Gastrocnemius medialis (tissue), 4 donors: ENCODE data around the gene DGKG.

Source experiments
- CTCF ChIP-seq, 5 experiments: fragments of 450-650 bp in 3 of 5; fragments of 200-600 bp in 2 of 5; sonication (generic) in 2 of 5; IDR thresholded peaks in 4 of 5; conservative IDR thresholded peaks in 1 of 5; 1 replicate in 4 of 5; 2 replicates in 1 of 5; pipeline ENCODE4 v1.5.1; 2016 to 2019; ENCODE audit warnings: antibody characterized with exemption in 5 of 5, mild to moderate bottlenecking in 3 of 5, moderate library complexity in 3 of 5
- POLR2A ChIP-seq, 2 donors: fragments of 450-650 bp; IDR thresholded peaks; one replicate each; pipeline ENCODE4 v1.6.1; 2017; ENCODE audit warnings: antibody characterized with exemption in 2 of 2, mild to moderate bottlenecking in 2 of 2, moderate library complexity in 2 of 2

DNA sequence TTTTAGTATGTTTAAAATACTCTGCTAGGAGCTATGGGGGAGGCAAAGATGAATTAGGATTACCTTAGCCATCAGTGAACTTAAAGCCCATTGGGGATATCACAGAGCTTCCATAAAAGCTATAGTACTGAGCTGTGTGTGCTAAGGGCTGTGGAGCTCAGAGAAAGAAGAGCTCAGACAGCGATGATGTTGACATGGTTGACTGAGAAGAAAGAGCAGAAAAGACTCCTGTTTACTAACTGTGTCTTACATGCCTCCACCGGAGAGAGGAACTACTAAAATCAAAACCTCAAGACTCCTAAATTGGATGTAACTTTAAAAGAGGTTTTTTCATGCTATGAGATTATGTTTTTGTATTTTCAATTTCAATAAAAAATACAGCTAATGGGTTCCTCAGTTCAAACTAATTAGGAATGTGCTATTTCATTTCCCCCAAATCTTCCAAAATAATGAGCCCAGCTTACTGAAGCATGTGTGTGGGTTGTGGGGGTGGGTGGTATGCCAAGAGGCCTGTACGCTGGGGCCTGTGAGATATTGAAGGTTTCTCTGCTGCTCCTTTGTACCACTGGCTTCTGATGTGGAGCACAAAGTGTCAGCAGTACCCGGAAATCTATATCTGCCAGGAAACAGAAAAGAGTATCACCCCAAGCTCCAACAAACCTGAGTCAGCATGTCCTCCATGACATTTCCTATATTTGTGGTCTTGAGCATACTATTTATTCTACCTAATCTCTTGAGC, 22.7 kb downstream of the DGKG start:
- no peak for TF ChIP-seq CTCF (IDR thresholded peaks at IDR 0.05 in 4 of 5, conservative IDR thresholded peaks at IDR 0.05 in 1 of 5)
- TF ChIP-seq POLR2A (IDR thresholded peaks at IDR 0.05) = no peak
